Renal pelvis (tissue), 4 donors: Measurements from ENCODE around the gene WDR93. TPM values are rescaled to one million over a fixed set of nuclear protein-coding genes. Genes with fewer than 3 reads are reported as not detected.
"Not testable (repeated sequence)": the region's sequence is repeated elsewhere in the genome, so short reads cannot be mapped to it uniquely, and the experiment has no call there.

ENCODE experiments used
- DNase-seq: peaks from one replicate; pipeline ENCODE4 v3.0.0-alpha.2; 2013
- polyA plus RNA-seq, 3 donors: library from polyadenylated mRNA; unstranded; fragments of 120-200 nt; gene quantifications; one replicate each; pipeline ENCODE4 v1.2.1, GENCODE V29; 2013; ENCODE audit not compliant: insufficient read length in 3 of 3

WDR93 gene
- polyA plus RNA-seq, 3 donors = 2.4 to 4.0 (median 3.4) TPM

DNA sequence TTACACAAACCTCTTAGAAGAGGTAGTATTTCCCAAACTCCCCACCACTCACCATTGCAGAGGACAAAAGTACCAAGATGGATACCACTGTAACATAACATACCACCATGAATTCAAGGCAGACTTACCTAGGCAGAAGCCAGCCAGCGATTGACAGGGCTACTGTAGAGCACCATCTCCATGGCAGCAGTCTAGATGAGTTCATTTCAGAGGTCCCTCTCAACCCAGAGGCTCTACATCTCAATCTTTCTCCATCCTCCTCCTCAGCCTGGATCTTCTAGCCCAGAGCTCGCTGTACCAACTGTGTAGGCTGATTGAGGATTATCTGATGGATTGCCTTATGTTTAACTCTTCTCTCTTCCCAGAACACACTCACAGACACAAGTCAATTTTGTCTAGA, 9.5 kb upstream of the WDR93 start:
- no peak for DNase-seq

- no peak for DNase-seq
Measured at GRCh38 chr15:89685995-89686394, 4.6 kb upstream of the WDR93 start.

GRCh38 chr15:89686522-89686921, 4.1 kb upstream of the WDR93 start:
- no peak for DNase-seq

GRCh38 chr15:89689930-89690275, 708 bp upstream of the WDR93 start:
- DNase-seq = not testable (repeated sequence)

GRCh38 chr15:89693091-89693490, 2.5 kb downstream of the WDR93 start:
- no peak for DNase-seq

- DNase-seq = no peak
Measured at GRCh38 chr15:89693696-89694095, 3.1 kb downstream of the WDR93 start.

- no peak for DNase-seq
Measured at GRCh38 chr15:89695198-89695597, 4.6 kb downstream of the WDR93 start.

DNA sequence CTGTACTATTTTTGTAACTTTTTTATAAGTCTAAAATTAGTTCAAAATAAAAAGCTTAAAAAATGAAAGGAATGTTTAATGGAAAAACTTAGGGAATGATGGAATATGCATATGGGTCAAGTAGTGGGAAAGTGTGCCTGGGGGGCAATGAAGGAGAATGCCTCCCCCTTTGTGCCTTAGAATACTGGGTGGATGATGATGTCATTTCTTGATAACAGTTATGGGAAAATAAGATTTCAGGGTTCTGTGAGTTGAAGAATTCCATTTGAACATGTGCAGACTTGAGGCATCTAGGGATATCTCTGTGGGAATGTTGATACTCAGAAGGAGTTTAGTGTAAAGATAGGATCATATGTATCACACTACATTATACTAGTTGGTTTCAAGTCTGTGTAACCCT, 13.8 kb downstream of the WDR93 start:
- DNase-seq = no peak

DNA sequence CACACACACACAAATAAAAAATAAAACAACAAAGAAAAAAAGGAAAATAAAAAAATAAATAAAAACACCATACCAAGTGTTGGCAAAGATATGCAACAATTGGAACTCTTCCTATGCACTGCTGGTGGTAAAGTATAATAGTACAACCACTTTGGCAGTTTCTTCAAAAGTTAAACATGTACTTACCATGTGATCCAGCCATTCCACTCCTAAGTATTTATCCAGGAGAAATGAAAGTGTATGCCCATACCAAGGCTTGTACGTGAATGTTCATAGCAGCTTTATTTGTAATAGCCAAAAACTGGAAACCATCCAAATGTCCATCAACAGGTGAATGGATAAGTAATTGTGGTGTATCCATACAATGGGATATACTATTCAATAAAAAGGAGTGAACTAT, 17.0 kb downstream of the WDR93 start:
- no peak for DNase-seq

DNA sequence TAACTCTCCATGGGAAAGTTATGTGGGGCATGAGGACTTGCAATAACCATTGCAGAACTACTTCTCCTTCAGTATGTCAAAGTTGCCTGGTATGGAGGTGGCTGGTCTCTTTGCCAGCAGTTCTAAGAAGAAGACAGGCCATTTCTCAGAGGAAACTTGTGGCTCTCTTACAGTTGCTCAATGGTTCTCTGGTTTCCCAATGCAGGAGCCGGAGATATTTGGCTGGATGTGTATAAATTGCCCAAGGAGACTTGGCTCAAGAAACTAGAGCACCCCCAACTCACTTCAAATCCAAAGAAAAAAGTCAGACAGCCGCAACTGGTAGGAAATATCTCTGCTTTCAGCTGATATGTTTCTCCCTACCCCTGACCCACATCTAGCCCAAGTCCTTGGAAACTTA, 24.2 kb downstream of the WDR93 start:
- DNase-seq = no peak

- DNase-seq = no peak
Measured at GRCh38 chr15:89723031-89723430, 32.4 kb downstream of the WDR93 start.

- no peak for DNase-seq
Measured at GRCh38 chr15:89724621-89725020, 34.0 kb downstream of the WDR93 start.

GRCh38 chr15:89725064-89725463, 34.5 kb downstream of the WDR93 start:
- no peak for DNase-seq

DNA sequence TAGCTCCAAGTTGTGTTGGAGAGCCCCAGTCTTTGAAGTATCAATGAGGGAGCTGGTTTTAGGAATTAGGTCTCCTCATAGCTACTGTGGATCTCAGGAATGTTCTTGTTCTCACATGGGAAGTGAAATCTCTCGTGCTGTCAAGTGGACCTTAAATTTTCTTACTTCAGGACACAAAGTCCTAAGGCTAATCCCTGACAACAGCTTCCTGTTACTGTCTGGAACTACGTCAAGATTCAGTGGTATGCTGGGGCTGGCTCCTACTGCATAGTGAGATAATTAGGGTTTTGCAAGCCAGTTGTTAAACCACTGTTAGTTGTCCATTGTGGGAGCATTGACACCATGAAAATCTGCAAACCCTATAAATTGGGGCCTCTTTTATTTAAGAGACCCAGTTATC, 37.6 kb downstream of the WDR93 start:
- peak; percentile 30 for DNase-seq

- DNase-seq = no peak
Measured at GRCh38 chr15:89731275-89731674, 40.7 kb downstream of the WDR93 start.

DNA sequence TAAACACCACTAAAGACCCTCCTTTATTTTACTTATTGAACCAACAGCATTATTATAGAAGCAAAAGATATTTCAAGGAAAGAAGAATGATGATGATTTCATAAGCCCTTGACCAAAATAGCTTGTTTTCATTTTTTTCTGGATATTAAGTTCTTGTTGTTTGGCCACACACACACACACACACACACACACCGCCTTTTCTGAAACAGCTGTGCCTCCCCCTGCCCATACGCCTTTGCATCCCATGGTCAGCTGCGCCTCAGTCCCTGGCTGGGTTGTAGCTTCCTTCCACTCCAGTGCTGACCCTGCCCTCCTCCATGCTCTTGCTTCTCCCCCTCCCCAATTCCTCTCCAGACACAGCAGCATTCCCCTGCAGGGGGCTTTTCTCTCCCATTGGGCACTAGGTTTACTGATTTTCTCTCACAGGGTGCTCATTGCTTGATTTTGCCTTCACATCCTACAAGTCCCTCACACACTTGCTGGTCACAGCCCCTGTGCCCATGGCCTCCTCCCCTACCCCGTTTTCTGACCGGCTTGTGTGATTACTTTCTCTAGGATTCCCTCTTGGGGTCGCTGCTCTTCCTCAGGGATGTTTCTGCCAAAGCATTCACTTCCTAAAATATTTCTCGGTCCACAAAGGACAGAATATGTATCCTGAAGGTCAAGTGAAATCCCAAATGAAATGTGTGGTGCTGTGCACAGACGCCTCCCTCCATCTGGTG, 42.0 kb downstream of the WDR93 start:
- DNase-seq = peak; percentile 17

- DNase-seq = no peak
Measured at GRCh38 chr15:89735773-89736172, 45.2 kb downstream of the WDR93 start.

DNA sequence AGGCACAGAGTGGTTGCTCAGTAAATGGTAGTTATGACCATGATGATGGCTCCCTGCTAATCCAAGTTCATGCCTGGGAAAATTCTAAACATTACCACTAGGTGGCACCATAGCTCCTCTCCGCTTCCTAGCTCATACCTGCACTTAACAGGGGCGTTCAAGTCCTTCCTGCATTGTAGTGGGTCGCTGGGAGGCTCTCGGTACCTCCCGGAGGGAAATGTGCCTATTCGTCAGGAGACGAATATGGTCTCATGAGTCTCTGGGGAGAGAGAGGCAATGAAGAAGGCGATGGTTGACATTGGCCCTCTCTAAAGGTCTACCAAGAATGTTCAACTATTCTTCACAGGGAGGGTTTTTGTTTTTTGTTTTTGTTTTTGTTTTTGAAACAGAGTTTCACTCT, 49.5 kb downstream of the WDR93 start:
- DNase-seq = peak; percentile 75

- DNase-seq = no peak
Measured at GRCh38 chr15:89743011-89743410, 52.4 kb downstream of the WDR93 start.

GRCh38 chr15:89743594-89743993, 53.0 kb downstream of the WDR93 start:
- no peak for DNase-seq

GRCh38 chr15:89745131-89745530, 54.5 kb downstream of the WDR93 start:
- DNase-seq = no peak

- no peak for DNase-seq
Measured at GRCh38 chr15:89745768-89746167, 55.2 kb downstream of the WDR93 start.

- DNase-seq = no peak
Measured at GRCh38 chr15:89746386-89746780, 55.8 kb downstream of the WDR93 start.
